ENCODE data around the gene ANKRD52. TPM values are rescaled to one million over a fixed set of nuclear protein-coding genes. Genes with fewer than 3 reads are reported as not detected.
A peak's percentile ranks its signal among the peaks of the same experiment; 100 is the strongest.
"Not testable (repeated sequence)": the region's sequence is repeated elsewhere in the genome, so short reads cannot be mapped to it uniquely, and the experiment has no call there.

The ANKRD52 gene
- total RNA-seq, 4 donors from 2014 or later = 14.7 to 30.9 (median 18.9) TPM

GRCh38 chr12:56297400-56297799, 39.2 kb upstream of the ANKRD52 start:
- no peaks in the 10 kb centered on the region for H3K36me3 ChIP-seq
- DNase-seq (no peak), ATAC-seq (no peak)
- H3K27me3 ChIP-seq = no peaks in the 10 kb centered on the region
- no peaks in the 10 kb centered on the region for H3K9me3 ChIP-seq
- TF ChIP-seq POLR2A (IDR thresholded peaks at IDR 0.05) (no peak), CTCF (IDR thresholded peaks at IDR 0.05 in 4 of 5, conservative IDR thresholded peaks at IDR 0.05 in 1 of 5) (no peak)
- in situ Hi-C loops (cut with MboI; ENCODE audit: low sequenced_read_pairs in 4 of 4) (no loop called here), intact Hi-C loops (cut with DNase I; ENCODE audit: low total_unique reads) (no loop called here)
- H3K4me1 ChIP-seq = peaks cover 79 to 88% of the 10 kb centered on the region in 2 donors
- H3K4me3 ChIP-seq = no peak overlapping the region
- H3K27ac ChIP-seq = peak overlapping the region; percentile 91 to 97 (median 94)

GRCh38 chr12:56296295-56296694, 38.1 kb upstream of the ANKRD52 start:
- in situ Hi-C loops (cut with MboI; ENCODE audit: low sequenced_read_pairs in 4 of 4) = no loop called here
- Histone ChIP-seq H3K4me1 (peaks cover 74 to 85% of the 10 kb centered on the region in 2 donors), H3K4me3 (no peak overlapping the region)

GRCh38 chr12:56293795-56294194, 35.6 kb upstream of the ANKRD52 start:
- H3K36me3 ChIP-seq = peaks cover 0 to 12% of the 10 kb centered on the region in 2 donors
- ATAC-seq (peak; percentile 71 to 74), DNase-seq (no peak)
- in situ Hi-C loops (cut with MboI; ENCODE audit: low sequenced_read_pairs in 4 of 4) = no loop called here
- H3K9me3 ChIP-seq = no peaks in the 10 kb centered on the region
- H3K27me3 ChIP-seq = no peaks in the 10 kb centered on the region
- H3K4me3 ChIP-seq = no peak overlapping the region
- peaks cover 69 to 80% of the 10 kb centered on the region in 2 donors for H3K4me1 ChIP-seq
- H3K27ac ChIP-seq = peak overlapping the region; percentile 27 to 97 (median 80)
- intact Hi-C loops (cut with DNase I; ENCODE audit: low total_unique reads) = no loop called here
- no peak for TF ChIP-seq CTCF (IDR thresholded peaks at IDR 0.05 in 4 of 5, conservative IDR thresholded peaks at IDR 0.05 in 1 of 5)
- TF ChIP-seq POLR2A (IDR thresholded peaks at IDR 0.05) = no peak

More at GRCh38 chr12:56296295-56296694, 38.1 kb upstream of the ANKRD52 start:
- ATAC-seq (no peak), DNase-seq (no peak)
- intact Hi-C loops (cut with DNase I; ENCODE audit: low total_unique reads) = no loop called here
- no peaks in the 10 kb centered on the region for H3K27me3 ChIP-seq
- H3K9me3 ChIP-seq = no peaks in the 10 kb centered on the region
- H3K27ac ChIP-seq = peak overlapping the region; percentile 91 to 97 (median 94)
- no peak for TF ChIP-seq POLR2A (IDR thresholded peaks at IDR 0.05)
- peaks cover 0 to 8% of the 10 kb centered on the region in 2 donors for H3K36me3 ChIP-seq

- H3K27me3 ChIP-seq = no peaks in the 10 kb centered on the region
- peaks cover 0 to 31% of the 10 kb centered on the region in 2 donors for H3K36me3 ChIP-seq
- intact Hi-C loops (cut with DNase I; ENCODE audit: low total_unique reads) = no loop called here
- in situ Hi-C loops (cut with MboI; ENCODE audit: low sequenced_read_pairs in 4 of 4) = no loop called here
- no peak for TF ChIP-seq POLR2A (IDR thresholded peaks at IDR 0.05)
- TF ChIP-seq CTCF (IDR thresholded peaks at IDR 0.05 in 4 of 5, conservative IDR thresholded peaks at IDR 0.05 in 1 of 5) = no peak
- ATAC-seq (no peak), DNase-seq (no peak)
- peak overlapping the region in 2 of 4 donors; percentile 50 to 97 for H3K27ac ChIP-seq
- peaks cover 44 to 56% of the 10 kb centered on the region in 2 donors for H3K4me1 ChIP-seq
- no peak overlapping the region for H3K4me3 ChIP-seq
- no peaks in the 10 kb centered on the region for H3K9me3 ChIP-seq
Measured at GRCh38 chr12:56288705-56289387, 30.7 kb upstream of the ANKRD52 start.

GRCh38 chr12:56286044-56286830, 28.1 kb upstream of the ANKRD52 start:
- H3K4me1 ChIP-seq = peaks cover 28 to 35% of the 10 kb centered on the region in 2 donors
- peak overlapping the region; percentile 5 to 97 (median 28) for H3K27ac ChIP-seq
- TF ChIP-seq POLR2A (IDR thresholded peaks at IDR 0.05) = no peak
- DNase-seq = no peak
- in situ Hi-C loops (cut with MboI; ENCODE audit: low sequenced_read_pairs in 4 of 4) = no loop called here
- peaks cover 0 to 49% of the 10 kb centered on the region in 2 donors for H3K36me3 ChIP-seq
- H3K27me3 ChIP-seq = no peaks in the 10 kb centered on the region
- ATAC-seq = no peak
- no peak overlapping the region for H3K4me3 ChIP-seq
- H3K9me3 ChIP-seq = no peaks in the 10 kb centered on the region
- intact Hi-C loops (cut with DNase I; ENCODE audit: low total_unique reads) = no loop called here

GRCh38 chr12:56284263-56284662, 26.1 kb upstream of the ANKRD52 start:
- ATAC-seq; H3K27me3 ChIP-seq; intact Hi-C loops (cut with DNase I; ENCODE audit: low total_unique reads); H3K4me3 ChIP-seq; H3K9me3 ChIP-seq; in situ Hi-C loops (cut with MboI; ENCODE audit: low sequenced_read_pairs in 4 of 4); DNase-seq: not testable (repeated sequence)
- Histone ChIP-seq H3K4me1 (peaks cover 22 to 28% of the 10 kb centered on the region in 2 donors), H3K36me3 (peaks cover 0 to 64% of the 10 kb centered on the region in 2 donors), H3K27ac (peak overlapping the region in 1 of 4 donors; percentile 27)

Measured in gastrocnemius medialis (tissue), 4 donors.